GOT3 (cell line): ENCODE measurements around the gene SPARC.

ENCODE experiments used
- DNase-seq: peaks from one replicate; lab custom pipeline; 2025; ENCODE audit warnings: mixed read lengths; lab: John Stamatoyannopoulos, UW

The SPARC gene

GRCh38 chr5:151679421-151680155, 7.1 kb downstream of the SPARC start:
- no peak for DNase-seq

- no peak for DNase-seq
These were observed 8.0 kb downstream of the SPARC start for GRCh38 chr5:151678713-151679112.

- DNase-seq: no peak
These were observed 8.8 kb downstream of the SPARC start for GRCh38 chr5:151677776-151678545.

GRCh38 chr5:151676719-151677118, 10.0 kb downstream of the SPARC start:
- no peak for DNase-seq

GRCh38 chr5:151676314-151676712, 10.4 kb downstream of the SPARC start:
- no peak for DNase-seq

GRCh38 chr5:151675611-151676313, 11.0 kb downstream of the SPARC start:
- DNase-seq: no peak

GRCh38 chr5:151674626-151675610, 11.8 kb downstream of the SPARC start:
- no peak for DNase-seq

- DNase-seq: no peak
These were observed 13.3 kb downstream of the SPARC start for GRCh38 chr5:151673421-151673820.

GRCh38 chr5:151672516-151672915, 14.2 kb downstream of the SPARC start:
- no peak for DNase-seq

- DNase-seq: no peak
These were observed 14.8 kb downstream of the SPARC start for GRCh38 chr5:151671950-151672349.

GRCh38 chr5:151670953-151671636, 15.6 kb downstream of the SPARC start:
- DNase-seq: no peak

GRCh38 chr5:151670083-151670686, 16.5 kb downstream of the SPARC start:
- DNase-seq: no peak

GRCh38 chr5:151667083-151667482, 19.6 kb downstream of the SPARC start:
- no peak for DNase-seq

GRCh38 chr5:151665613-151666012, 21.1 kb downstream of the SPARC start:
- DNase-seq: no peak

- no peak for DNase-seq
These were observed 21.8 kb downstream of the SPARC start for GRCh38 chr5:151664694-151665585.

- DNase-seq: no peak
These were observed 23.0 kb downstream of the SPARC start for GRCh38 chr5:151663617-151664293.

GRCh38 chr5:151662805-151663204, 23.9 kb downstream of the SPARC start:
- no peak for DNase-seq

- no peak for DNase-seq
These were observed 24.6 kb downstream of the SPARC start for GRCh38 chr5:151661968-151662732.
